Hepatocyte (in vitro differentiated cells): ENCODE data around the gene TPCN2. TPM values are rescaled to one million over a fixed set of nuclear protein-coding genes. Genes with fewer than 3 reads are reported as not detected.

Experiments
- DNase-seq: peaks from one replicate; pipeline ENCODE4 v3.0.0-alpha.2; 2016; ENCODE audit warnings: low spot score
- H2AFZ ChIP-seq: fragments of 200-600 bp; sonication (generic); 2 replicates; pipeline ENCODE4 v1.6.0; 2016; ENCODE audit warnings: antibody characterized with exemption, mild to moderate bottlenecking
- H3K27ac ChIP-seq: fragments of 200-600 bp; sonication (generic); 2 replicates; pipeline ENCODE4 v1.5.1; 2016; ENCODE audit warnings: mild to moderate bottlenecking
- H3K27me3 ChIP-seq: fragments of 200-600 bp; sonication (generic); 2 replicates; pipeline ENCODE4 v1.6.1; 2016
- H3K36me3 ChIP-seq: fragments of 200-600 bp; sonication (generic); replicated peaks from 2 replicates; pipeline ENCODE4 v1.5.1; 2016; ENCODE audit warnings: low read depth; ENCODE audit not compliant: insufficient read depth
- H3K4me1 ChIP-seq: fragments of 200-600 bp; sonication (generic); 2 replicates; pipeline ENCODE4 v1.5.1; 2016; ENCODE audit warnings: mild to moderate bottlenecking, moderate library complexity; ENCODE audit not compliant: insufficient read depth
- H3K4me2 ChIP-seq: fragments of 200-600 bp; sonication (generic); 2 replicates; pipeline ENCODE4 v1.6.0; 2016
- H3K4me3 ChIP-seq: fragments of 200-600 bp; sonication (generic); 2 replicates; pipeline ENCODE4 v1.5.1; 2016; ENCODE audit warnings: mild to moderate bottlenecking
- H3K79me2 ChIP-seq: fragments of 200-600 bp; sonication (generic); 2 replicates; pipeline ENCODE4 v1.6.0; 2017; ENCODE audit warnings: mild to moderate bottlenecking
- H3K9me2 ChIP-seq: fragments of 200-600 bp; sonication (generic); replicated peaks from 2 replicates; pipeline ENCODE4 v1.6.0; 2017; ENCODE audit warnings: mild to moderate bottlenecking; ENCODE audit not compliant: insufficient read depth
- H3K9me3 ChIP-seq: fragments of 200-600 bp; sonication (generic); 2 replicates; pipeline ENCODE4 v1.5.1; 2016; ENCODE audit warnings: low read depth, mild to moderate bottlenecking
- H4K20me1 ChIP-seq: fragments of 200-600 bp; sonication (generic); 2 replicates; pipeline ENCODE4 v1.6.0; 2016; ENCODE audit warnings: mild to moderate bottlenecking; ENCODE audit not compliant: insufficient read depth, poor library complexity, severe bottlenecking
- CTCF ChIP-seq: fragments of 200-600 bp; sonication (generic); IDR thresholded peaks from 2 replicates; pipeline ENCODE4 v1.5.1; 2016; ENCODE audit warnings: antibody characterized with exemption, mild to moderate bottlenecking; ENCODE audit not compliant: poor library complexity
- EZH2 ChIP-seq: fragments of 200-600 bp; sonication (generic); IDR thresholded peaks from 2 replicates; pipeline ENCODE4 v1.6.1; 2016; ENCODE audit warnings: antibody characterized with exemption, mild to moderate bottlenecking, borderline replicate concordance
- EZH2phosphoT487 ChIP-seq: fragments of 200-600 bp; sonication (generic); IDR thresholded peaks from one replicate; pipeline ENCODE4 v1.6.1; 2018; ENCODE audit warnings: antibody characterized with exemption, mild to moderate bottlenecking, low read depth, moderate library complexity; ENCODE audit not compliant: unreplicated experiment, severe bottlenecking
- WGBS: methylation state at CpG from one replicate; pipeline ENCODE4 v1.1.6; 2016; ENCODE audit warnings: low lambda C conversion rate; ENCODE audit errors: missing lambda C conversion rate; 5-methylcytosine and 5-hydroxymethylcytosine counted together
- polyA plus RNA-seq: library from polyadenylated mRNA; unstranded; fragments of >200 nt; fragmentation: Nextera tagmentation; extraction: Ambion mirVana; gene quantifications from 2 replicates; pipeline ENCODE4 v1.2.1, GENCODE V29; 2016
- total RNA-seq: library from RNA; depleted of rRNA; stranded (reverse); fragments of >200 nt; gene quantifications from 2 replicates; pipeline ENCODE4 v1.2.3, GENCODE V29; 2014

Gene TPCN2
- total and polyA plus RNA-seq, 2 experiments from 2014 or later = 16.6 to 21.3 TPM

- no peak for TF ChIP-seq EZH2
- no peak for TF ChIP-seq EZH2phosphoT487
- no peak for TF ChIP-seq CTCF
- Histone ChIP-seq H3K4me1 (no peaks in the 10 kb centered on the region), H2AFZ (no peak overlapping the region), H3K27me3 (no peaks in the 10 kb centered on the region), H3K9me2 (no peaks in the 10 kb centered on the region), H3K79me2 (no peaks in the 10 kb centered on the region), H3K9me3 (no peaks in the 10 kb centered on the region), H3K27ac (no peak overlapping the region), H4K20me1 (no peaks in the 10 kb centered on the region), H3K36me3 (no peaks in the 10 kb centered on the region), H3K4me3 (no peak overlapping the region), H3K4me2 (no peak overlapping the region)
- 89% methylated on average over 11 of the region's 11 CpGs for WGBS
- DNase-seq = no peak
Observed at GRCh38 chr11:69035946-69036340, 12.8 kb upstream of the TPCN2 start.

GRCh38 chr11:69037074-69037473 lies 11.7 kb upstream of the TPCN2 start:
- DNase-seq = no peak
- TF ChIP-seq EZH2phosphoT487 (no peak), CTCF (no peak), EZH2 (no peak)
- no peak overlapping the region for H3K27ac ChIP-seq
- H4K20me1 ChIP-seq = no peaks in the 10 kb centered on the region
- no peak overlapping the region for H2AFZ ChIP-seq
- H3K4me2 ChIP-seq = no peak overlapping the region
- H3K9me2 ChIP-seq = no peaks in the 10 kb centered on the region
- 96% methylated on average over 18 of the region's 18 CpGs for WGBS
- no peaks in the 10 kb centered on the region for H3K79me2 ChIP-seq
- H3K4me1 ChIP-seq = no peaks in the 10 kb centered on the region
- no peak overlapping the region for H3K4me3 ChIP-seq
- H3K27me3 ChIP-seq = no peaks in the 10 kb centered on the region
- no peaks in the 10 kb centered on the region for H3K9me3 ChIP-seq
- H3K36me3 ChIP-seq = no peaks in the 10 kb centered on the region

GRCh38 chr11:69037544-69037943 lies 11.2 kb upstream of the TPCN2 start:
- Histone ChIP-seq H3K79me2 (no peaks in the 10 kb centered on the region), H4K20me1 (no peaks in the 10 kb centered on the region), H3K9me3 (no peaks in the 10 kb centered on the region), H3K27ac (no peak overlapping the region), H2AFZ (no peak overlapping the region), H3K4me1 (no peaks in the 10 kb centered on the region), H3K36me3 (no peaks in the 10 kb centered on the region), H3K27me3 (no peaks in the 10 kb centered on the region), H3K4me2 (no peak overlapping the region), H3K4me3 (no peak overlapping the region), H3K9me2 (no peaks in the 10 kb centered on the region)
- 90% methylated on average over 8 of the region's 8 CpGs for WGBS
- DNase-seq = no peak
- TF ChIP-seq CTCF (no peak), EZH2phosphoT487 (no peak), EZH2 (no peak)

GRCh38 chr11:69039501-69039900 lies 9.2 kb upstream of the TPCN2 start:
- H3K4me2 ChIP-seq = no peak overlapping the region
- no peak for DNase-seq

More at GRCh38 chr11:69039501-69039900, 9.2 kb upstream of the TPCN2 start:
- H3K4me3 ChIP-seq = no peak overlapping the region
- no peaks in the 10 kb centered on the region for H4K20me1 ChIP-seq
- H3K27me3 ChIP-seq = no peaks in the 10 kb centered on the region
- no peaks in the 10 kb centered on the region for H3K36me3 ChIP-seq
- no peak overlapping the region for H2AFZ ChIP-seq
- H3K4me1 ChIP-seq = peaks cover 4% of the 10 kb centered on the region
- no peak overlapping the region for H3K27ac ChIP-seq
- no peaks in the 10 kb centered on the region for H3K9me3 ChIP-seq
- 82% methylated on average over 1 of the region's 1 CpG for WGBS
- H3K9me2 ChIP-seq = no peaks in the 10 kb centered on the region
- no peaks in the 10 kb centered on the region for H3K79me2 ChIP-seq
- no peak for TF ChIP-seq EZH2phosphoT487
- no peak for TF ChIP-seq CTCF
- TF ChIP-seq EZH2 = no peak
